IgD-negative memory B cell (primary cell): ENCODE data around the gene EYS. TPM values are rescaled to one million over a fixed set of nuclear protein-coding genes. Genes with fewer than 3 reads are reported as not detected.
A peak's percentile ranks its signal among the peaks of the same experiment; 100 is the strongest.

Source experiments
- H3K27ac Mint-ChIP-seq, 3 donors: one replicate each; pipeline ENCODE4 v1.8.0; 2020 to 2022; ENCODE audit warnings: mild to moderate bottlenecking in 3 of 3, mixed read lengths in 3 of 3, moderate library complexity in 1 of 3
- H3K27me3 Mint-ChIP-seq: one replicate; pipeline ENCODE4 v1.8.0; 2021; ENCODE audit warnings: mixed read lengths
- H3K36me3 Mint-ChIP-seq: one replicate; pipeline ENCODE4 v1.8.0; 2020; ENCODE audit warnings: mild to moderate bottlenecking, mixed read lengths
- H3K4me1 Mint-ChIP-seq, 3 donors: one replicate each; pipeline ENCODE4 v1.8.0; 2020 to 2022; ENCODE audit warnings: mixed read lengths in 3 of 3, mild to moderate bottlenecking in 1 of 3
- H3K4me3 Mint-ChIP-seq, 4 donors: one replicate each; pipeline ENCODE4 v1.8.0; 2020 to 2022; ENCODE audit warnings: mild to moderate bottlenecking in 4 of 4, mixed read lengths in 4 of 4, moderate library complexity in 3 of 4
- H3K9me3 Mint-ChIP-seq, 3 donors: one replicate each; pipeline ENCODE4 v1.8.0; 2020 to 2021; ENCODE audit warnings: mixed read lengths in 3 of 3, mild to moderate bottlenecking in 1 of 3
- polyA plus RNA-seq: library from polyadenylated mRNA; unstranded; fragments of 300-500 nt; fragmentation: Illumina TruSeq; gene quantifications from one replicate; pipeline ENCODE4 v1.2.3, GENCODE V29; 2021

EYS gene
- polyA plus RNA-seq, 1 donor from 2014 or later, result 0.04 TPM

- peaks cover 2 to 9% (median 6%) of the 10 kb centered on the region in 3 donors for H3K9me3 Mint-ChIP-seq
- no peak overlapping the region for H3K4me3 Mint-ChIP-seq
- no peaks in the 10 kb centered on the region for H3K27me3 Mint-ChIP-seq
- no peaks in the 10 kb centered on the region for H3K36me3 Mint-ChIP-seq
- no peak overlapping the region for H3K27ac Mint-ChIP-seq
- H3K4me1 Mint-ChIP-seq, result no peaks in the 10 kb centered on the region
Observed at GRCh38 chr6:64750910-64751309, 956.1 kb downstream of the EYS start.

- Mint-ChIP-seq H3K9me3 (peaks cover 0 to 5% (median 1%) of the 10 kb centered on the region in 3 donors), H3K27ac (no peak overlapping the region), H3K4me1 (no peaks in the 10 kb centered on the region), H3K36me3 (no peaks in the 10 kb centered on the region), H3K4me3 (no peak overlapping the region), H3K27me3 (no peaks in the 10 kb centered on the region)
Observed at GRCh38 chr6:64737418-64737817, 969.6 kb downstream of the EYS start.

- Mint-ChIP-seq H3K4me1 (no peaks in the 10 kb centered on the region), H3K27me3 (no peaks in the 10 kb centered on the region), H3K27ac (no peak overlapping the region), H3K36me3 (no peaks in the 10 kb centered on the region), H3K4me3 (no peak overlapping the region), H3K9me3 (peaks cover 2 to 4% (median 3%) of the 10 kb centered on the region in 3 donors)
Observed at GRCh38 chr6:64736421-64736950, 970.5 kb downstream of the EYS start.

GRCh38 chr6:64733433-64733832 is 973.6 kb downstream of the EYS start:
- Mint-ChIP-seq H3K4me3 (no peak overlapping the region), H3K4me1 (no peaks in the 10 kb centered on the region), H3K9me3 (peaks cover 3 to 8% (median 3%) of the 10 kb centered on the region in 3 donors), H3K27me3 (no peaks in the 10 kb centered on the region), H3K27ac (no peak overlapping the region), H3K36me3 (peaks cover 2% of the 10 kb centered on the region)

- H3K4me1 Mint-ChIP-seq, result no peaks in the 10 kb centered on the region
- peaks cover 2% of the 10 kb centered on the region for H3K36me3 Mint-ChIP-seq
- peaks cover 3 to 8% (median 3%) of the 10 kb centered on the region in 3 donors for H3K9me3 Mint-ChIP-seq
- H3K4me3 Mint-ChIP-seq, result no peak overlapping the region
- no peaks in the 10 kb centered on the region for H3K27me3 Mint-ChIP-seq
- no peak overlapping the region for H3K27ac Mint-ChIP-seq
Observed at GRCh38 chr6:64732888-64733287, 974.1 kb downstream of the EYS start.

- Mint-ChIP-seq H3K27me3 (no peaks in the 10 kb centered on the region), H3K4me3 (no peak overlapping the region), H3K36me3 (peaks cover 2% of the 10 kb centered on the region), H3K9me3 (peaks cover 0 to 8% (median 3%) of the 10 kb centered on the region in 3 donors), H3K27ac (no peak overlapping the region), H3K4me1 (no peaks in the 10 kb centered on the region)
Observed at GRCh38 chr6:64729522-64729921, 977.5 kb downstream of the EYS start.

GRCh38 chr6:64727075-64727474 is 980.0 kb downstream of the EYS start:
- no peak overlapping the region for H3K4me3 Mint-ChIP-seq
- no peaks in the 10 kb centered on the region for H3K27me3 Mint-ChIP-seq
- H3K27ac Mint-ChIP-seq, result no peak overlapping the region
- H3K36me3 Mint-ChIP-seq, result peaks cover 2% of the 10 kb centered on the region
- H3K4me1 Mint-ChIP-seq, result no peaks in the 10 kb centered on the region
- peaks cover 0 to 8% (median 3%) of the 10 kb centered on the region in 3 donors for H3K9me3 Mint-ChIP-seq

- Mint-ChIP-seq H3K36me3 (no peaks in the 10 kb centered on the region), H3K4me3 (no peak overlapping the region), H3K9me3 (peaks cover 0 to 2% (median 0%) of the 10 kb centered on the region in 3 donors), H3K4me1 (no peaks in the 10 kb centered on the region), H3K27me3 (no peaks in the 10 kb centered on the region), H3K27ac (no peak overlapping the region)
Observed at GRCh38 chr6:64724091-64724490, 982.9 kb downstream of the EYS start.

- Mint-ChIP-seq H3K4me1 (no peaks in the 10 kb centered on the region), H3K27me3 (no peaks in the 10 kb centered on the region), H3K4me3 (no peak overlapping the region), H3K27ac (peak overlapping the region in 1 of 3 donors; percentile 22), H3K36me3 (no peaks in the 10 kb centered on the region), H3K9me3 (peaks cover 0 to 2% (median 0%) of the 10 kb centered on the region in 3 donors)
Observed at GRCh38 chr6:64723327-64724058, 983.5 kb downstream of the EYS start.

- H3K27ac Mint-ChIP-seq, result no peak overlapping the region
- H3K36me3 Mint-ChIP-seq, result no peaks in the 10 kb centered on the region
- no peaks in the 10 kb centered on the region for H3K4me1 Mint-ChIP-seq
- no peak overlapping the region for H3K4me3 Mint-ChIP-seq
- no peaks in the 10 kb centered on the region for H3K27me3 Mint-ChIP-seq
- peaks cover 0 to 2% (median 0%) of the 10 kb centered on the region in 3 donors for H3K9me3 Mint-ChIP-seq
Observed at GRCh38 chr6:64721865-64722264, 985.2 kb downstream of the EYS start.

- Mint-ChIP-seq H3K9me3 (peaks cover 2 to 4% (median 3%) of the 10 kb centered on the region in 3 donors), H3K4me1 (no peaks in the 10 kb centered on the region), H3K27me3 (no peaks in the 10 kb centered on the region), H3K36me3 (no peaks in the 10 kb centered on the region), H3K27ac (no peak overlapping the region), H3K4me3 (no peak overlapping the region)
Observed at GRCh38 chr6:64717281-64717680, 989.7 kb downstream of the EYS start.

GRCh38 chr6:64715624-64716023 is 991.4 kb downstream of the EYS start:
- no peak overlapping the region for H3K27ac Mint-ChIP-seq
- no peaks in the 10 kb centered on the region for H3K36me3 Mint-ChIP-seq
- peaks cover 2 to 4% (median 3%) of the 10 kb centered on the region in 3 donors for H3K9me3 Mint-ChIP-seq
- no peaks in the 10 kb centered on the region for H3K27me3 Mint-ChIP-seq
- no peak overlapping the region for H3K4me3 Mint-ChIP-seq
- no peaks in the 10 kb centered on the region for H3K4me1 Mint-ChIP-seq

- no peak overlapping the region for H3K4me3 Mint-ChIP-seq
- H3K27ac Mint-ChIP-seq, result no peak overlapping the region
- H3K36me3 Mint-ChIP-seq, result no peaks in the 10 kb centered on the region
- peaks cover 0 to 4% (median 3%) of the 10 kb centered on the region in 3 donors for H3K9me3 Mint-ChIP-seq
- no peaks in the 10 kb centered on the region for H3K27me3 Mint-ChIP-seq
- H3K4me1 Mint-ChIP-seq, result no peaks in the 10 kb centered on the region
Observed at GRCh38 chr6:64714073-64714472, 993.0 kb downstream of the EYS start.

- no peaks in the 10 kb centered on the region for H3K27me3 Mint-ChIP-seq
- no peaks in the 10 kb centered on the region for H3K4me1 Mint-ChIP-seq
- peaks cover 0 to 8% (median 3%) of the 10 kb centered on the region in 3 donors for H3K9me3 Mint-ChIP-seq
Observed at GRCh38 chr6:64713175-64713574, 993.9 kb downstream of the EYS start.

GRCh38 chr6:64712606-64713005 is 994.4 kb downstream of the EYS start:
- Mint-ChIP-seq H3K9me3 (peaks cover 0 to 8% (median 3%) of the 10 kb centered on the region in 3 donors), H3K4me3 (no peak overlapping the region), H3K4me1 (no peaks in the 10 kb centered on the region), H3K27me3 (no peaks in the 10 kb centered on the region), H3K36me3 (no peaks in the 10 kb centered on the region), H3K27ac (no peak overlapping the region)

More at GRCh38 chr6:64713175-64713574, 993.9 kb downstream of the EYS start:
- Mint-ChIP-seq H3K4me3 (no peak overlapping the region), H3K27ac (no peak overlapping the region), H3K36me3 (no peaks in the 10 kb centered on the region)

GRCh38 chr6:64703922-64704321 is 1003.1 kb downstream of the EYS start:
- no peaks in the 10 kb centered on the region for H3K36me3 Mint-ChIP-seq
- H3K27ac Mint-ChIP-seq, result no peak overlapping the region
- no peak overlapping the region for H3K4me3 Mint-ChIP-seq
- peaks cover 2 to 11% (median 10%) of the 10 kb centered on the region in 3 donors for H3K9me3 Mint-ChIP-seq
- H3K27me3 Mint-ChIP-seq, result no peaks in the 10 kb centered on the region
- H3K4me1 Mint-ChIP-seq, result no peaks in the 10 kb centered on the region
